GM18505 (cell line): ENCODE measurements around the gene IL36G.

Experiments used
- ATAC-seq: cut with Tn5 transposase; IDR thresholded peaks from one replicate; pipeline ENCODE4 v1.9.1; 2021; ENCODE audit not compliant: unreplicated experiment
- POLR2A ChIP-seq: IDR thresholded peaks from 4 replicates; pipeline ENCODE4 v1.6.1; 2011; ENCODE audit warnings: borderline replicate concordance; ENCODE audit not compliant: insufficient read depth, insufficient read length; ENCODE audit errors: extremely low read depth

Gene IL36G

GRCh38 chr2:112993831-112994230 is 16.0 kb downstream of the IL36G start:
- TF ChIP-seq POLR2A, result no peak
- no peak for ATAC-seq

GRCh38 chr2:112994648-112995047 is 16.8 kb downstream of the IL36G start:
- ATAC-seq, result no peak
- no peak for TF ChIP-seq POLR2A

- no peak for TF ChIP-seq POLR2A
- no peak for ATAC-seq
Measured at GRCh38 chr2:112995346-112995920, 17.6 kb downstream of the IL36G start.

- ATAC-seq, result no peak
- no peak for TF ChIP-seq POLR2A
Measured at GRCh38 chr2:112996635-112997034, 18.8 kb downstream of the IL36G start.

- TF ChIP-seq POLR2A, result no peak
- no peak for ATAC-seq
Measured at GRCh38 chr2:112997151-112997550, 19.3 kb downstream of the IL36G start.

GRCh38 chr2:113000436-113000835 is 22.6 kb downstream of the IL36G start:
- TF ChIP-seq POLR2A, result no peak
- ATAC-seq, result no peak

- TF ChIP-seq POLR2A, result no peak
- ATAC-seq, result no peak
Measured at GRCh38 chr2:113002677-113003076, 24.9 kb downstream of the IL36G start.

GRCh38 chr2:113005030-113005509 is 27.3 kb downstream of the IL36G start, which contains the start of gene IL36A:
Gene IL36A (plus strand): TSS chr2:113005459. CDS start chr2:113005872, 413 bp downstream.
- no peak for TF ChIP-seq POLR2A
- no peak for ATAC-seq

GRCh38 chr2:113007250-113007649 is 29.4 kb downstream of the IL36G start:
- ATAC-seq, result no peak
- no peak for TF ChIP-seq POLR2A

- no peak for ATAC-seq
- no peak for TF ChIP-seq POLR2A
Measured at GRCh38 chr2:113009622-113010021, 31.8 kb downstream of the IL36G start.

GRCh38 chr2:113010088-113010487 is 32.3 kb downstream of the IL36G start:
- ATAC-seq, result no peak
- no peak for TF ChIP-seq POLR2A

GRCh38 chr2:113011108-113011507 is 33.3 kb downstream of the IL36G start:
- TF ChIP-seq POLR2A, result no peak
- no peak for ATAC-seq

GRCh38 chr2:113012436-113013335 is 34.9 kb downstream of the IL36G start:
- TF ChIP-seq POLR2A, result no peak
- ATAC-seq, result no peak

- no peak for ATAC-seq
- no peak for TF ChIP-seq POLR2A
Measured at GRCh38 chr2:113013336-113013661, 35.5 kb downstream of the IL36G start.
